ENCODE data around the gene LARP7. TPM values are rescaled to one million over a fixed set of nuclear protein-coding genes. Genes with fewer than 3 reads are reported as not detected.

The LARP7 gene
- total and polyA plus RNA-seq, 8 donors = 27.7 to 109 (median 92.9) TPM

DNA sequence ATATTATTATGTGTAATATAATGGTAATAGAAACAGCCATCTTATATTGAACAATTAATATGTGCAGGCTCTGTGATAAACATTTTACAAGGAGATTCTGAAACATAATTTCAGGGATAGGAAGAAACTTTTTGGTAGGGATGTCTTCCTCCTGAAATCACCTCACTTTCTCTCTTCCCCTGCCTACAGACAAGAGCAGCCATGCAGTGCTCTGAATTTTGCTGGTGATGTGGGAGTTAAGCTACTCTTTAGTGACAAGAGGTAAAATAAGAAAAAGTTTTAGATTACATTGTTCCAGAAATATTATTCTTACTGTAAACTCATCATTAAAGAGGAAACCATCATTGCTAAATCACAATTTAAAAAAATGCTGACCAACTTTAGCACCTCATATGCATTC, 36.1 kb downstream of the LARP7 start:
- Histone ChIP-seq H3K36me3 (no peaks in the 10 kb centered on the region), H3K27ac (no peak overlapping the region), H3K4me1 (no peaks in the 10 kb centered on the region), H3K27me3 (no peaks in the 10 kb centered on the region), H3K4me3 (no peak overlapping the region), H3K9me3 (no peaks in the 10 kb centered on the region)
- no peak for ATAC-seq
- DNase-seq = no peak
- intact Hi-C loops (cut with DNase I) = no loop called here
- TF ChIP-seq, protein P1, sequence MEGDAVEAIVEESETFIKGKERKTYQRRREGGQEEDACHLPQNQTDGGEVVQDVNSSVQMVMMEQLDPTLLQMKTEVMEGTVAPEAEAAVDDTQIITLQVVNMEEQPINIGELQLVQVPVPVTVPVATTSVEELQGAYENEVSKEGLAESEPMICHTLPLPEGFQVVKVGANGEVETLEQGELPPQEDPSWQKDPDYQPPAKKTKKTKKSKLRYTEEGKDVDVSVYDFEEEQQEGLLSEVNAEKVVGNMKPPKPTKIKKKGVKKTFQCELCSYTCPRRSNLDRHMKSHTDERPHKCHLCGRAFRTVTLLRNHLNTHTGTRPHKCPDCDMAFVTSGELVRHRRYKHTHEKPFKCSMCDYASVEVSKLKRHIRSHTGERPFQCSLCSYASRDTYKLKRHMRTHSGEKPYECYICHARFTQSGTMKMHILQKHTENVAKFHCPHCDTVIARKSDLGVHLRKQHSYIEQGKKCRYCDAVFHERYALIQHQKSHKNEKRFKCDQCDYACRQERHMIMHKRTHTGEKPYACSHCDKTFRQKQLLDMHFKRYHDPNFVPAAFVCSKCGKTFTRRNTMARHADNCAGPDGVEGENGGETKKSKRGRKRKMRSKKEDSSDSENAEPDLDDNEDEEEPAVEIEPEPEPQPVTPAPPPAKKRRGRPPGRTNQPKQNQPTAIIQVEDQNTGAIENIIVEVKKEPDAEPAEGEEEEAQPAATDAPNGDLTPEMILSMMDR (IDR thresholded peaks at IDR 0.05) = no peak

DNA sequence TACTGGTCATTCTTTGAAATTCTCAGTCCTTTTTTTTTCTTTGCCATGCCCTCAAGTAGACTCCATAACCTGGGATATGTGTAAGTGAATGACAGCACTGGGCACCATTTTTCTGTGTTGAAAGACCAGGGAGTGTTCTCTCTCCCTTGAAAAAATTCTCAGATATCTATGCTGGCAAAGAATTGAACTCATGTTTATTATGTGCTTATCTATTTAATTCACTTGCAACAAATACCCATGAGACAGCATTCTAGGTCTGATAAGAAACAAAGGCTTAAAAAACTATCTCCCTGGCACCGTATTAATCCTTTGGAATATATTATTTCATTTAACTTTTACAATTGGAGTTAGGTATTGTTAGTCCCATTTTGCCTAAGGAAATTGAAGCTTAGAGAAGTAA, 36.7 kb downstream of the LARP7 start:
- Histone ChIP-seq H3K4me1 (no peaks in the 10 kb centered on the region), H3K9me3 (no peaks in the 10 kb centered on the region), H3K4me3 (no peak overlapping the region), H3K36me3 (no peaks in the 10 kb centered on the region), H3K27ac (no peak overlapping the region), H3K27me3 (no peaks in the 10 kb centered on the region)
- DNase-seq = no peak
- intact Hi-C loops (cut with DNase I) = no loop called here
- TF ChIP-seq, protein P1 (IDR thresholded peaks at IDR 0.05) = no peak
- no peak for ATAC-seq

DNA sequence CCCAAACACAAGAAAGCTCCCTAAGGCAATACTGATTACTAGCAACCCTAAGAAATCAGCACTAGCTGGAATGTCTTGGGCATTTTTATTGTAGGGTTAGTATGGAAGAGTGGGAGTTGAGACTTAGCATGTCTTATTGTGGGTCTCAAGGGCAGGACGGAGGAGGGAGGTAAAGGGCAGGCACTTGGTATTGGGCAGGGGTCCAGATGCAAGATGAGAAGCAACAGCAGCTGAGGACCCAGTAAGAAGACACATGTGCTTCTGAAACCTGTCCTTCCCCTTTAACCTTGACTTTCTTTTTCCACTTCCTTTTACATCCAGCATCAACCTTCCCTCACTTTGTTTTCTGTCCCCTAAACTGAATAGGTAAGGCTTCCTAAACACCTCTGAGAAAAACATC, 37.4 kb downstream of the LARP7 start:
- Histone ChIP-seq H3K27ac (no peak overlapping the region), H3K9me3 (no peaks in the 10 kb centered on the region), H3K36me3 (no peaks in the 10 kb centered on the region), H3K4me1 (no peaks in the 10 kb centered on the region), H3K4me3 (no peak overlapping the region), H3K27me3 (no peaks in the 10 kb centered on the region)
- TF ChIP-seq, protein P1 (IDR thresholded peaks at IDR 0.05) = no peak
- intact Hi-C loops (cut with DNase I) = no loop called here
- no peak for ATAC-seq
- DNase-seq = no peak

DNA sequence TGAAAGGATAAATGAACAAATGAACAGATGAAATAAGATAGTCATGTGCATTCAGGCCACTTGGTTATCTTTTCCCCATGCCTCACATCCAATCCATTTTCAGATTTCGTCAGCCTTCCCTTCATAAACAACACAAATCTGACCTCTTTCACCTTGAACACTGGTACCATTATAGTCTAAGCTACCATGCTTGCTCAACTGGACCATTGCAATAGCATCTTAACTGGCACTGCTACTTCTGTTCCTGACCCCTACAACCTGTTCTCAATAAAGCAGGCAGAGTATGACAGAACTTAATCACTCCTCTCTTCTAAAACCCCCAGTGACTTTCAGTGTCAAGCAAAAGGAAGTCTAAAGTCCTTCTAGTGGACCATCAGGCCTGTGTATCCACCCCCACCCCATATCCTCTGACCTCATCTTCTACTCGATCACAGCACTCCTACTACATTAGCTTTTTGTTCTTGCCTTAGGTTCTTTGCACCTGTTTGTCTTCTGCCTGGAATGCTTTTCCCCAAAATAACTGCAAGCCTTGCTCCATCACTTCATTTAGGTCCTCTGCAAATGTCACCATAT, 40.7 kb downstream of the LARP7 start:
- H3K4me1 ChIP-seq = no peaks in the 10 kb centered on the region
- TF ChIP-seq, protein P1 (IDR thresholded peaks at IDR 0.05) = no peak

DNA sequence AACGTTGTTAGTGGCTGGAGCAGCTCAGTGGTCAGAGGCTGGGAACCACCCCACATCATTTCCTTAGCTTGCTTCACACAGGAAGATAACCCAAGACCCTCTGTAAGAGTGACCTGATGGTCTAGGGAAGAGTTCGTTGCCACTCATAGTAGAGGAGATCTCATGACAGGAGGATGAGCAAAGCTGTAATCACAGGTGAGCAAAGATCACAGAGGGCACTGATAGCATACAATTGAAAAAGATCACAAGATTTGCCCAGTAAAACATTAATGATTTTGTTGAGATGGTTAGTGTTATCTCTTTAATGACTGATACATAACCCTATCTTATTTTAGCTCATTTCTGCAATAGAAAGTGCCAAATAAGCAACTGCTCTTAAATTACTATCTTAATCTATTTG, 44.1 kb downstream of the LARP7 start:
- TF ChIP-seq, protein P1 (IDR thresholded peaks at IDR 0.05) = no peak
- Histone ChIP-seq H3K9me3 (no peaks in the 10 kb centered on the region), H3K36me3 (no peaks in the 10 kb centered on the region), H3K27ac (no peak overlapping the region), H3K27me3 (no peaks in the 10 kb centered on the region), H3K4me1 (no peaks in the 10 kb centered on the region), H3K4me3 (no peak overlapping the region)
- DNase-seq = no peak
- intact Hi-C loops (cut with DNase I) = no loop called here
- no peak for ATAC-seq

More for the DNA sequence above, 40.7 kb downstream of the LARP7 start:
- intact Hi-C loops (cut with DNase I) = no loop called here
- DNase-seq = no peak
- Histone ChIP-seq H3K4me3 (no peak overlapping the region), H3K27ac (no peak overlapping the region), H3K27me3 (no peaks in the 10 kb centered on the region), H3K36me3 (no peaks in the 10 kb centered on the region), H3K9me3 (no peaks in the 10 kb centered on the region)
- no peak for ATAC-seq
